ENCODE data around the gene PACS2.

The PACS2 gene

GRCh38 chr14:105336477-105337287, 22.1 kb downstream of the PACS2 start:
- Mint-ChIP-seq H3K27me3 (no peaks in the 10 kb centered on the region), H3K9me3 (no peaks in the 10 kb centered on the region), H3K36me3 (peaks cover 8 to 11% of the 10 kb centered on the region in 2 donors), H3K4me3 (no peak overlapping the region), H3K4me1 (peaks cover 38 to 43% of the 10 kb centered on the region in 2 donors), H3K27ac (peak overlapping the region; percentile 71)
- DNase-seq, result no peak
- no peak for ATAC-seq (replicated peaks)

- Mint-ChIP-seq H3K27me3 (no peaks in the 10 kb centered on the region), H3K27ac (no peak overlapping the region), H3K9me3 (no peaks in the 10 kb centered on the region)
Observed at GRCh38 chr14:105337433-105337832, 22.9 kb downstream of the PACS2 start.

DNA sequence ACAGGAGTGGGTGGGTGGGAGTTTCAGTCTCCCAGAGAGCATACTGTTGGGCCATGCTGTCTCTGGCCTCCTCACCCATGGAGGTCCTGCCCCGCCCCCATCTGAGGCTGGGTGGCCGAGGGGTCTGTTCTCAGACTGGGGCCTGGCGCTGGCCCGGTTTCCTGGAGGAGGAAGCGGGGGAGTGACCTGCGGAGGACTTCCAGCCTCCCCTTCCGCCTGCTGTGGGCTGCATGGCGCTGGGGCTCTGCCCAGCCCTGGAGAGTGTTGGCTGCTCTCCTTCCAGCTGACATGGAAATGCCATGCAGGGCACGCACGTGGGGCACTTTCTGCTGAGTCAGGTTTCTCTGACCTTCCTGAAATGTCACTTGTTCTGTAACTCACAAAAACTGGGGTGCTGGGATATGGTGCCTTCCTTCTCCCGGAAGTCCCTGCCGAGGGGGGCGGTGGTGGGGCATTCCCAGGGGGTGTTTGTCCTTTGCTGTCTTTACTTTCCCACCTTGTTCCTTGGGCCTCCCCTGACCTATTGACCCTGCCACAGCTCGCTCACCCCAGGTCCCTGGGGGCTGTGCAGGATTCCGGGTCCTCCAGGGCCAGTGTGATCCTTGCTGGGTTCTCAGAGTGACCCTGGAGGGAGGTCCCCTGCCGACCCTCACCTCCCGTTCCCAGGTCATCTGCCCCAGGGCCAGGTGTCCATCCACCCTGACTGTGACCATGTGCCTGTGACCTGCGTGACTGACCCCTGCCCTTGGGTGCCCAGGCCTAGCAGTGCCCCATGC, 23.6 kb downstream of the PACS2 start:
- Mint-ChIP-seq H3K27ac (no peak overlapping the region), H3K36me3 (peaks cover 7 to 8% of the 10 kb centered on the region in 2 donors), H3K9me3 (no peaks in the 10 kb centered on the region), H3K4me3 (no peak overlapping the region), H3K4me1 (peaks cover 28 to 32% of the 10 kb centered on the region in 2 donors), H3K27me3 (no peaks in the 10 kb centered on the region)
- DNase-seq, result no peak
- ATAC-seq (replicated peaks), result no peak

More at GRCh38 chr14:105337433-105337832, 22.9 kb downstream of the PACS2 start:
- Mint-ChIP-seq H3K4me1 (peaks cover 31 to 39% of the 10 kb centered on the region in 2 donors), H3K4me3 (no peak overlapping the region), H3K36me3 (peaks cover 7 to 8% of the 10 kb centered on the region in 2 donors)
- ATAC-seq (replicated peaks) (no peak), DNase-seq (no peak)

DNA sequence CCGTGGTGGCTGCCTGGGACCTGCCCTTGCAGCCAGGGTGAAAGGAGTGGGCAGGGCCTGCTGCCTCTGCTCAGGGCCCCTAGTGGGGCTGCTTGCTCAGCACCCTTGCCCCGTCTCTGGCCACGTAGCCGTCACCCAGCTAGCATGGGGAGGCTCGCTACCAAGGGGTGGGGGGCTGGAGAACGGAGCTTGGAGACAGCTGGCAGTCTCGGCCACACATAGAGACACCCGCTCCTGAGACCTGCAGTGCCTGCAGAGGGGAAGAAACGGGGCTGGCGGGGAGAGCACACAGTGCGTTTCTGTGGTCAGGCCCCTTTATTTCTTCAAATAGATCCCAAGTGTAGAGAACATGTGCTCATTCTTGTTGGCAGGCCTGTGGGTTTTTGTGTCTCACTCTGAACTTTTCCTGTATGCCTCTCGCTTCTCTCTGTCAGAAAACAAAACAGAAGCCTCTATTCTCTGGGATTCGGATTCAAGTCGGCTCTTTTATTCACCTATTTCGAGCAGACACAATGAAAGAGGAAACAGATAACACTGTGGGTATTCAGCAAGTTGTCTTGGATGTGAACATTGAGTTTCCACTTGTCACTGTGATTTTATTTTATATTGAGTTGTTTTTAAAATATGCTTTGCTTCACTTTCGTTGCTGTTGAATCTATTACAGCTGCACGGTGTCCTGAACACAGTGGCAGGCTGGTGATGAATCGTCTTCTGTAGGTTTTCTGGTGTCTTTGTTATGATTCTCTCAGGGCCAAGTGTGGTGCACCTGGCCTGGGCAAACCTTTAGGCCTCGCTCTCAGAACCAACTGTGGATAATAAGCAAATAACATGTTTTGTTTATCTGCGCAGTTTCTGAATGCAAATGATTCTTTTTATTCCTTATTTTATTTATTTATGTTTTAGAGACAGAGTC, 26.5 kb downstream of the PACS2 start:
- H3K27ac Mint-ChIP-seq, result peak overlapping the region; percentile 65
- DNase-seq (no peak), ATAC-seq (replicated peaks) (peak; percentile 58 to 65)
- no peak overlapping the region for H3K4me3 Mint-ChIP-seq
- H3K4me1 Mint-ChIP-seq, result peaks cover 28 to 32% of the 10 kb centered on the region in 2 donors
- peaks cover 11 to 13% of the 10 kb centered on the region in 2 donors for H3K36me3 Mint-ChIP-seq
- H3K27me3 Mint-ChIP-seq, result no peaks in the 10 kb centered on the region
- H3K9me3 Mint-ChIP-seq, result peaks cover 0 to 1% of the 10 kb centered on the region in 2 donors

DNA sequence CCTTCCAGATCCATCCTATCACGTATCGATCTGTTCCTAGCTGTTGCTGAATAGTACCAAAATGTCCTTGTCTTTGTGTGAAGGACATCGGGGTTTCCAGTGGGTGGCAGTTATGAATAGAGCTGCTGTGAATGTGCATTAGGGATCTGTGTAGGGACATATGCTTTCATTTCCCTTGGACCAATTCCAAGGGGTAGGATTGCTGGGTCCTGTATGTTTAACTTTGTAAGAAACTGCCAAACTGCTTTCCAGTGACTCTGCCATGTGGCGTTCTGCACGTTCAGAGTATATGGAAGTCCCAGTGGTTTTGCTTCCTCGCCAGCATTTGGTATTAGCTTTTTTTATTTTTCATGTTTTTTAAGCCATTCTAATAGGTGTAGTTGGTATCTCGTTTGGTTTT, 28.6 kb downstream of the PACS2 start:
- Mint-ChIP-seq H3K9me3 (peaks cover 0 to 1% of the 10 kb centered on the region in 2 donors), H3K36me3 (peaks cover 5% of the 10 kb centered on the region in 2 donors), H3K27ac (no peak overlapping the region)

GRCh38 chr14:105346200-105346533, 31.6 kb downstream of the PACS2 start:
- Mint-ChIP-seq H3K4me3 (no peak overlapping the region), H3K27me3 (no peaks in the 10 kb centered on the region), H3K9me3 (peaks cover 0 to 1% of the 10 kb centered on the region in 2 donors), H3K4me1 (peaks cover 10 to 13% of the 10 kb centered on the region in 2 donors), H3K27ac (no peak overlapping the region), H3K36me3 (peaks cover 5% of the 10 kb centered on the region in 2 donors)
- no peak for ATAC-seq (replicated peaks)
- DNase-seq, result no peak

More for the DNA sequence above, 28.6 kb downstream of the PACS2 start:
- no peak overlapping the region for H3K4me3 Mint-ChIP-seq
- no peaks in the 10 kb centered on the region for H3K27me3 Mint-ChIP-seq
- no peak for DNase-seq
- peaks cover 28 to 35% of the 10 kb centered on the region in 2 donors for H3K4me1 Mint-ChIP-seq
- no peak for ATAC-seq (replicated peaks)

DNA sequence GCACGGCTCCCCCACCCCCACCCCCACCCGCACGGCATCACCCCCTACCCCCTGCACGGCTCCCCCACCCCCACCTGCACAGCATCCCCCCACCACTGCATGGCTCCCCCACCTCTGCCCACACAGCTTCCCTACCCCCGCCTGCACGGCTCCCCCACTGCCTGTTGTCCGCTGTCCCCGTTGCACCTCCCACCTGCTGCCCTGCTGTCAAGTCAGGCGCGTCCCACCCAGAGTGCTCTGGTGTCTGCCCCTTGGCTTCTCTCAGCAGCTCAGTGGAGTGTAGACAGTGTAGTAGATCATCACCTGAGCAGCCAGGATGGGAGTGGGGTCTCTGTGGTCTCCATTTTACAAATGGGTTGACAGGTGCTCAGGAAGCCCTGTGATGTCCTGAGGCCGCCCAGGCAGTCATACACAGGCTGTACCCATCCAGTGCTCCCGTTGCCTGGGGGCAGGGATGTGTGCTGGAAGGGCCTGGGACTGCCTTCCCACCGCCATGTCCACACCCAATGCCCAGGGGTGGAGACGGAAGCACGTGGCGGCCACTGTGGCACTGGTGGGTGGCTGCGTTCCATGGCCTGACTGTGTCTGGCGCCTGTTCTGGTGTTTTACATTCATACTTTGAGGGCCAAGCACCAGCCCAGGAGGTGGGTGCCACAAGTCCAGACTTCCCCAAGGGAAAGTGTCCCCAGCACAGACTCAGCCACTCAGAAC, 32.5 kb downstream of the PACS2 start:
- Mint-ChIP-seq H3K27me3 (no peaks in the 10 kb centered on the region), H3K4me3 (no peak overlapping the region)

DNA sequence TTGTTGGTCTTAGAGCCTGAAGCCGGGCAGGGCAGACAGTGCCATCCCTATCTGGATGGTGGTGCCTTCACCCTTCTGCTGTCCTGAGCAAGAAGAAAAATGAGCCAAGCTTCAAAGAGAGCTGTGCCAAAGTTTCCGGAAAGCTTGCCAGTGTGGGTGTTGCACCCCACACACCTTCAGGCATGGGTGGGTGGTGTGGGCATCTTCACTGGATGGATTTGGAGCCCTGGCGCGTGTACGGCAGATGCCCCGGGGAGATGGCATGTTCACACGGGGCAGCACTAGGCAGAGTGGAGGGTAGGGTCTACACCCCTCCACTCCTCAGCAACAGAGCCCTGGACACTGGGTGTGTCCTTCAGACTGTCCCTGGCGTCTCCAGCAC, 33.0 kb downstream of the PACS2 start:
- H3K4me1 Mint-ChIP-seq, result peaks cover 9 to 12% of the 10 kb centered on the region in 2 donors

More for the DNA sequence above, 32.5 kb downstream of the PACS2 start:
- Mint-ChIP-seq H3K27ac (no peak overlapping the region), H3K4me1 (peaks cover 7 to 8% of the 10 kb centered on the region in 2 donors), H3K36me3 (peaks cover 5% of the 10 kb centered on the region in 2 donors), H3K9me3 (peaks cover 0 to 1% of the 10 kb centered on the region in 2 donors)
- DNase-seq, result no peak
- no peak for ATAC-seq (replicated peaks)

DNA sequence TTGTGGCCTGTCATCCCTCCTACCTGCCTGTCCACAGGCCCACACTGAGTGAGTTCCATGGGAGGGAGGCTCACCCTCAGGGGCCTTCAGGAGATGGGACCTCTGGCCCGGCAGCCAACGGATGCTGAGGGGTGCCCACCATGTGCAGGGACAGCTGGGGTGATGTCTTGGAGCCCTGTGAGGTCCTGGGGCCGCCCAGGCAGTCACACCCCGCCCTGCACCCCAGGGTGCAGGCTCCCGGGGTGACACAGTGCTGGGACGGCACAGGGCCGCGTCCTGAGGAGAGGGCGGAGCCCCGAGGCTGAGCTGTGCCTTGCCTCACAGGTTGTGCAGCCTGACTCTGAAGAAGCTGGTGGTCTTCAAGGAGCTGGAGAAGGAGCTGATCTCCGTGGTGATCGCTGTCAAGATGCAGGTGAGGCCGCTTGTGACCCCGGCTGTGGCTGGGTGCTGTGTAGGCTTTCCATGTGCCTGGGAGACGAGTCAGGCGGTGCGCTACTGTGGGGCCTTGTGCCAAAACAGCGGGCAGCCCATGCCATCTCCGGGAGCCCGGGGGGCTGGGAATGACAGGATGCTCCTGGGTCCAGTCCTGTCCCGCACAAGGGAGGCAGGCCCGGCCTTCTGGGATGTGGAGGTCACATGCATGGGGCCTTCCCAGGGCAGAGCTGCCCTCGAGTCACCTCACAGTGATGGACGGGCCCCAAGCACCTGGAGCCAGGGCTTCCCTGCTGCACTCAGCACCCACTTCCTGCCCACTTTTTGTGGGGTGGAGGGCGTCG, 33.8 kb downstream of the PACS2 start:
- Mint-ChIP-seq H3K9me3 (peaks cover 0 to 1% of the 10 kb centered on the region in 2 donors), H3K27me3 (no peaks in the 10 kb centered on the region), H3K4me3 (no peak overlapping the region), H3K36me3 (peaks cover 5% of the 10 kb centered on the region in 2 donors), H3K4me1 (peaks cover 9 to 12% of the 10 kb centered on the region in 2 donors), H3K27ac (no peak overlapping the region)
- ATAC-seq (replicated peaks) (no peak), DNase-seq (no peak)

More for the DNA sequence above, 33.0 kb downstream of the PACS2 start:
- peaks cover 0 to 1% of the 10 kb centered on the region in 2 donors for H3K9me3 Mint-ChIP-seq
- H3K27ac Mint-ChIP-seq, result no peak overlapping the region
- no peak overlapping the region for H3K4me3 Mint-ChIP-seq
- ATAC-seq (replicated peaks), result no peak
- DNase-seq, result no peak
- H3K36me3 Mint-ChIP-seq, result peaks cover 5% of the 10 kb centered on the region in 2 donors
- no peaks in the 10 kb centered on the region for H3K27me3 Mint-ChIP-seq

DNA sequence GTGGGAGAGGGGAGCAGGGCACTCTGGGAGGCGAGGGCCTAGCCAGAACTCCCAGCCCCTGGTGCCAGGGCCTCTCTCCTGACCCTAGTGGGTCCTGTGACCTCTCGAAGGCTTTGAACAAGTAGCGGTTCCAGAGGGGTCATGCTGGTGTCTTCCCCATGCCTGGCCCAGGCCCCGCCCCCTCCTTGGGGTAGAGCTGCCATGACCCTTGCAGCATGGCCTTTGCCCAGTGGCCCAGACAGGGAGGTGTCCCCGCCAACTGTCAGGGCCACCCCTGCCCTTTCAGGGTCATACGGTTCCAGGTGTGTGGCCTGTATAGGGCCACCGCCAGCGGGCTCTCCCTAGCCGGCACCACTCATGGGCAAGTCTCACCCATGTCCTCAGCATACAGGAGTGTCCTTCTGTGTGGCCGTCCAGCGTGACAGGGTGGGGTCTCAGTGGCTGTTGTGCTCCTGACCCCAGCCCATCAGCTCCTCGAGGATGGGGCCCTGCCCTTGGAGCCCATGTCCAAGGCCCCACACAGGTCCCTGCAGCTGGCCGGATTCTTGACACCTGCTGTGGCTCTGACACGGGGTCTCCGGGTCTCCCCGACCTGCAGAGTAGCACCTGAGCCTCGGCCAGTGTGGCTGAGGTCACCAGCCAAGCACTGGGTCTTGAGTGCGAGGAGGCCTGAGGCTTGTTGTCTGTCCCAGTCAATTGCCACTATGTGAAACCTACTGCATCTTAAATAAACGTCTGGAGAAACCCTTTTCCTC, 34.6 kb downstream of the PACS2 start:
- Mint-ChIP-seq H3K27ac (no peak overlapping the region), H3K27me3 (no peaks in the 10 kb centered on the region), H3K9me3 (peaks cover 0 to 1% of the 10 kb centered on the region in 2 donors), H3K4me1 (peaks cover 9 to 12% of the 10 kb centered on the region in 2 donors), H3K4me3 (no peak overlapping the region), H3K36me3 (peaks cover 5% of the 10 kb centered on the region in 2 donors)
- no peak for ATAC-seq (replicated peaks)
- DNase-seq, result no peak

DNA sequence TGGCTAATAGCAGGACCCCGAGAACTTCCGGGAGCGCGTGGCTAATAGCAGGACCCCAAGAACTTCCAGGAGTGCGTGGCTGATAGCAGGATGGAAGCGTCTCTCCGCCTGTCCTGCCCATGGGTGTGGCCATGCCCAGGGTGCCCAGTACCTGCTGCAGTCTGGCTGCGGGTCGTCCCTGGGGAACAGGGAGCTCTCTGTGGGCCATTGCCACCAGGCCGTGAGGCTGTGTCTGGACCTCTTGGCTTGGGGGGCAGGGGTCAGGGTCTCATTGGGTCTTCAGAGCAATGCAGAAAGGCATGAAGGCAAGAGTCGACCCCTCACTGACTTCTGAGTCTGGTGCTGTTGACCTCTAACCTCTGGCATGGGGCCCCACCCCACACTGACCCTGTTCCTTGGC, 35.4 kb downstream of the PACS2 start:
- Mint-ChIP-seq H3K27me3 (no peaks in the 10 kb centered on the region), H3K27ac (no peak overlapping the region), H3K9me3 (peaks cover 0 to 1% of the 10 kb centered on the region in 2 donors), H3K36me3 (peaks cover 5% of the 10 kb centered on the region in 2 donors), H3K4me1 (peaks cover 9 to 12% of the 10 kb centered on the region in 2 donors), H3K4me3 (no peak overlapping the region)
- DNase-seq (no peak), ATAC-seq (replicated peaks) (no peak)

- H3K27me3 Mint-ChIP-seq, result no peaks in the 10 kb centered on the region
- DNase-seq (no peak), ATAC-seq (replicated peaks) (no peak)
- peaks cover 9 to 12% of the 10 kb centered on the region in 2 donors for H3K4me1 Mint-ChIP-seq
- peaks cover 0 to under 1% of the 10 kb centered on the region in 2 donors for H3K9me3 Mint-ChIP-seq
- H3K36me3 Mint-ChIP-seq, result peaks cover 6 to 7% of the 10 kb centered on the region in 2 donors
- H3K4me3 Mint-ChIP-seq, result no peak overlapping the region
- no peak overlapping the region for H3K27ac Mint-ChIP-seq
Observed at GRCh38 chr14:105350450-105351244, 36.1 kb downstream of the PACS2 start.
